HepG2 (cell line): ENCODE data around the gene PTPRB. TPM values are rescaled to one million over a fixed set of nuclear protein-coding genes. Genes with fewer than 3 reads are reported as not detected.

Experiments
- ATAC-seq: fragments of 200-7000 bp; cut with Tn5 transposase; 3 replicates; pipeline ENCODE4 v1.9.1; 2020; ENCODE audit warnings: mild to moderate bottlenecking, moderate library complexity
- BruUV-seq: library from RNA; stranded (reverse); fragments of 400-500 nt; replicated peaks from 2 replicates; lab custom pipeline; 2021; lab: Mats Ljungman, UMichigan
- CTCF ChIA-PET: fragments of 300-600 bp; formaldehyde crosslinking; extraction: SDS; loops from one replicate; lab custom pipeline; 2021; ENCODE audit warnings: low total read pairs, inconsistent platforms, low intra/inter-chr PET ratio; lab: Yijun Ruan, JAX
- POLR2A ChIA-PET: fragments of 350-600 bp; sonication (Branson Sonifier 250); formaldehyde crosslinking; loops from one replicate; lab custom pipeline; 2020; ENCODE audit warnings: antibody characterized with exemption, inconsistent platforms; lab: Yijun Ruan, JAX
- DNase-seq: peaks from one replicate; pipeline ENCODE4 v3.0.0-alpha.2; 2015; ENCODE audit warnings: low spot score
- FAIRE-seq: peaks from 3 replicates; lab custom pipeline; 2011; peaks lifted over from hg19 to GRCh38; lab: Jason Lieb, UNC
- H2AFZ ChIP-seq: one replicate; pipeline ENCODE4 v1.6.1; 2011; ENCODE audit warnings: low read length, inconsistent platforms
- H3K27ac ChIP-seq: fragments of 300-600 bp; 3 replicates; pipeline ENCODE4 v1.8.0; 2011; ENCODE audit warnings: mixed run types, mild to moderate bottlenecking, mixed read lengths, low read length, inconsistent platforms; ENCODE audit not compliant: insufficient read depth; ENCODE audit errors: extremely low read length
- H3K27me3 ChIP-seq, 2 experiments: fragments of 200-600 bp in 1 of 2; 2 replicates in 1 of 2; 3 replicates in 1 of 2; pipeline versions ENCODE4 v1.6.0 to v1.8.0; 2011; ENCODE audit warnings: low read length in 2 of 2, mild to moderate bottlenecking in 2 of 2, moderate library complexity in 2 of 2, inconsistent platforms in 1 of 2; ENCODE audit not compliant: insufficient read depth in 2 of 2, control insufficient read depth in 1 of 2
- H3K36me3 ChIP-seq, 2 experiments: fragments of 200-600 bp in 1 of 2; replicated peaks in 1 of 2; 2 replicates in 1 of 2; 3 replicates in 1 of 2; pipeline versions ENCODE4 v1.5.1 to v1.8.0; 2011; ENCODE audit warnings: low read length in 2 of 2, inconsistent platforms in 1 of 2; ENCODE audit not compliant: insufficient read depth in 2 of 2, control insufficient read depth in 1 of 2
- H3K4me1 ChIP-seq: 2 replicates; pipeline ENCODE4 v1.5.1; 2012; ENCODE audit warnings: low read length, inconsistent platforms; ENCODE audit not compliant: insufficient read depth
- H3K4me2 ChIP-seq: 2 replicates; pipeline ENCODE4 v1.6.0; 2011; ENCODE audit warnings: low read depth, low read length, inconsistent platforms
- H3K4me3 ChIP-seq, 3 experiments: fragments of 200-600 bp in 1 of 3; sonication (generic), shearing (Covaris generic) in 1 of 3; replicated peaks in 1 of 3; 2 replicates each; pipeline ENCODE4 v1.5.1; 2011 to 2016; ENCODE audit warnings: low read length in 3 of 3, inconsistent platforms in 2 of 3, low read depth in 2 of 3, mild to moderate bottlenecking in 2 of 3, control low read depth in 1 of 3, mixed read lengths in 1 of 3; ENCODE audit not compliant: insufficient read depth in 1 of 3
- H3K79me2 ChIP-seq: one replicate; pipeline ENCODE4 v1.6.1; 2011; ENCODE audit warnings: low read length, inconsistent platforms; ENCODE audit not compliant: insufficient read depth
- H3K9ac ChIP-seq: 2 replicates; pipeline ENCODE4 v1.6.0; 2011; ENCODE audit warnings: mild to moderate bottlenecking, low read depth, low read length, inconsistent platforms; ENCODE audit not compliant: insufficient read depth
- H3K9me3 ChIP-seq: 2 replicates; pipeline ENCODE4 v1.5.1; 2012; ENCODE audit warnings: mild to moderate bottlenecking, low read length
- H4K20me1 ChIP-seq: 2 replicates; pipeline ENCODE4 v1.6.0; 2011; ENCODE audit warnings: inconsistent platforms, mild to moderate bottlenecking, low read length, moderate library complexity; ENCODE audit not compliant: insufficient read depth
- CBX1 ChIP-seq: IDR thresholded peaks from one replicate; pipeline ENCODE4 v1.6.1; 2016; ENCODE audit warnings: antibody characterized with exemption, low read depth
- KAT7 ChIP-seq: IDR thresholded peaks from 2 replicates; pipeline ENCODE4 v1.6.1; 2018; ENCODE audit warnings: borderline replicate concordance, missing compliant biosample characterization
- MXD3 ChIP-seq: IDR thresholded peaks from 2 replicates; pipeline ENCODE4 v1.6.1; 2016; ENCODE audit warnings: mild to moderate bottlenecking, missing biosample characterization, missing genetic modification reagents
- SNAPC5 ChIP-seq: sonication (generic); formaldehyde crosslinking; IDR thresholded peaks from 2 replicates; pipeline ENCODE4 v1.8.1; 2023; ENCODE audit warnings: mild to moderate bottlenecking, missing genetic modification reagents, borderline replicate concordance
- TEAD3 ChIP-seq: optimal IDR thresholded peaks from 2 replicates; pipeline ENCODE3; 2016; ENCODE audit warnings: borderline replicate concordance
- ZBTB10 ChIP-seq: sonication (generic); formaldehyde crosslinking; IDR thresholded peaks from 2 replicates; pipeline ENCODE4 v1.4.0; 2020; ENCODE audit warnings: missing genetic modification reagents, borderline replicate concordance
- ZNF274 ChIP-seq: sonication (generic); formaldehyde crosslinking; IDR thresholded peaks from 2 replicates; pipeline ENCODE4 v1.5.1; 2020; ENCODE audit warnings: mild to moderate bottlenecking, missing genetic modification reagents
- WGBS: methylation state at CpG from one replicate; pipeline ENCODE4 v1.1.6; 2017; ENCODE audit warnings: low lambda C conversion rate; 5-methylcytosine and 5-hydroxymethylcytosine counted together
- in situ Hi-C: cut with HindIII; loops from 2 replicates; pipeline ENCODE4 v1.10.0; 2017; ENCODE audit warnings: low pct_unique_long_range_greater_than_20kb; ENCODE audit not compliant: extremely low pct_ligation_motif_present
- intact Hi-C: fragments of 100-400 bp; cut with micrococcal nuclease; formaldehyde crosslinking; loops from one replicate; pipeline ENCODE4 v1.10.0; 2022; ENCODE audit not compliant: unreplicated experiment
- polyA plus RNA-seq, 8 experiments: library from polyadenylated mRNA; depleted of rRNA in 3 of 8; stranded (reverse) in 7 of 8; unstranded in 1 of 8; fragments of >200 nt; fragmentation: Illumina TruSeq in 4 of 8; extraction: Trizol in 4 of 8; gene quantifications; 2 replicates each; pipeline versions ENCODE4 v1.2.1 to v1.2.3, GENCODE V29; 2011 to 2016; ENCODE audit warnings: low read depth in 4 of 8, missing spikeins in 1 of 8, mixed read lengths in 1 of 8; ENCODE audit not compliant: insufficient read depth in 1 of 8
- total RNA-seq, 5 experiments: library from RNA; depleted of rRNA; stranded (reverse); fragments of >200 nt; fragmentation: Illumina TruSeq; extraction: Trizol; gene quantifications; 2 replicates each; pipeline ENCODE4 v1.2.3, GENCODE V29; 2016; ENCODE audit warnings: low read depth in 1 of 5

Gene PTPRB
- total and polyA plus RNA-seq, 2 of the 13 experiments (the other 11 are each of a cell fraction or from before 2014, with no cell fraction given) = 0.02 to 0.07 TPM

- DNase-seq (no peak), ATAC-seq (no peak), FAIRE-seq (no peak)
- POLR2A ChIA-PET = no interaction called here
- TF ChIP-seq MXD3 (CRISPR knock-in tag) (no peak), ZNF274 (CRISPR knock-in tag) (no peak), ZBTB10 (CRISPR knock-in tag) (no peak), TEAD3 (no peak), CBX1 (no peak), KAT7 (no peak), SNAPC5 (CRISPR knock-in tag) (no peak)
- no peaks in the 10 kb centered on the region for H3K4me1 ChIP-seq
- intact Hi-C loops (no loop called here), in situ Hi-C loops (no loop called here)
- H3K27me3 ChIP-seq = no peaks in the 10 kb centered on the region
- H3K4me2 ChIP-seq = no peak overlapping the region
- CTCF ChIA-PET = no interaction called here
- H3K9me3 ChIP-seq = no peaks in the 10 kb centered on the region
- no peak overlapping the region for H3K27ac ChIP-seq
- H3K79me2 ChIP-seq = no peaks in the 10 kb centered on the region
- 68% methylated on average over 3 of the region's 3 CpGs for WGBS
- no peak overlapping the region for H3K9ac ChIP-seq
- no TSS peak for BruUV-seq
- no peak overlapping the region for H2AFZ ChIP-seq
- H4K20me1 ChIP-seq = no peaks in the 10 kb centered on the region
- H3K4me3 ChIP-seq = no peak overlapping the region
- no peaks in the 10 kb centered on the region for H3K36me3 ChIP-seq
These were observed 107.6 kb downstream of the PTPRB start for GRCh38 chr12:70529647-70530046.
